Measurements from ENCODE around the gene PRLH. TPM values are rescaled to one million over a fixed set of nuclear protein-coding genes. Genes with fewer than 3 reads are reported as not detected.
"Not testable (repeated sequence)": the region's sequence is repeated elsewhere in the genome, so short reads cannot be mapped to it uniquely, and the experiment has no call there.

The PRLH gene
- total RNA-seq, 4 donors from 2014 or later = not detected

DNA sequence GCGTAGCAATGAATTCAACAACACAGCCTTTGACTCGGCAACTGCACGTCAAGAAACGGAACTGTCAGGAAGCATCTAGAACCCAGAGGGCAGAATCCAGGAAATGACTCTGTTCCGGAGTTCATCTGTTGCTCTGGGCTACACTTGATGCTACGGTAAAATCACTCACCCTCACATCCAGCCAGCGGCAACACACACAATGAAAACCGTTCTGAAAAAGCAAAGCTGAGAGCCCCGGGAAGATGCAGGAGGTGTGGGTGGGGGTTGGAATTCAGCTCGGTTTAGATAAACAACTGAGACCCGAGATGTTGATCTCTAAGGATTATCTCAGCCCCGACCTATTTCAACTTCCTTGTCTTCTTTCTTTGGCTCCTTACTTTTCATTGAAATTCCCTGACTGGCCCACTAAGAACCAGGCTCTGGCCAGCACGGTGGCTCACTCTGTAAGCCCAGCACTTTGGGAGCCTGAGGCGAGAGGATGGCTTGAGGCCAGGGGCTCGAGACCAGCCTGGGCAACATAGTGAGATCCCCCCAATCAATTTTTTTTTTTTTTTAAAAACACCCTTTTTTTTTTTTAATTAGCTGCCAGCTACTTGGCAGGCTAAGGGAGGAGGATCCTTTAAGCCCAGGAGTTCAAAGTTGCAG lies 37.5 kb downstream of the PRLH start:
- peak overlapping the region; percentile 49 for H3K27ac ChIP-seq
- no peak for DNase-seq (ENCODE audit: low spot score in 2 of 2)

DNA sequence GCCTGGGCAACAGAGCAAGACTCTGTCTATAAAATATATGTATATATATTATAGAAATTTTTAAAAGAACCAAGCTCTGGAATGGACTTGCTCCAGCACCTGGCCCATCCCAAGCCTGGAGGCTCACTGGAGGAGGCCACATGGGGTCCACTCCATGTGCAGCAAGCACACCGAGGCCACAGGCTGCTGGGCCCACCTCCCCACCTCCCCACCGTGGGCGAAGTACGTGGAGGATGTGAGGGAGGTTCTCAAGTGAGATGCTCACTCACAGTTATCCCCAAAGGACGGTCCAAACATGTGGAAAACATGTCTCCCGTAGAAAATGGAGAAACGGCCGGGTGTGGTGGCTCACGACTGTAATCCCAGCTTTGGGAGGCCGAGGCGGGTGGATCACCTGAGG lies 38.0 kb downstream of the PRLH start:
- H3K36me3 ChIP-seq = no peaks in the 10 kb centered on the region
- WGBS = 88% methylated on average over 11 of the region's 11 CpGs
- H3K4me1 ChIP-seq = peaks cover 17% of the 10 kb centered on the region
- no peak overlapping the region for H3K27ac ChIP-seq
- TF ChIP-seq POLR2A (IDR thresholded peaks at IDR 0.05) = no peak
- no peak for DNase-seq (ENCODE audit: low spot score in 2 of 2)
- H3K27me3 ChIP-seq = no peaks in the 10 kb centered on the region
- H3K9me3 ChIP-seq = no peaks in the 10 kb centered on the region
- H3K4me3 ChIP-seq = no peak overlapping the region

More for the DNA sequence above, 37.5 kb downstream of the PRLH start:
- Histone ChIP-seq H3K9me3 (no peaks in the 10 kb centered on the region), H3K4me1 (peaks cover 17% of the 10 kb centered on the region), H3K36me3 (no peaks in the 10 kb centered on the region), H3K27me3 (no peaks in the 10 kb centered on the region), H3K4me3 (no peak overlapping the region)
- TF ChIP-seq POLR2A (IDR thresholded peaks at IDR 0.05) = peak in 1 of 2 donors; percentile 34
- no peak for TF ChIP-seq POLR2AphosphoS5 (IDR thresholded peaks at IDR 0.05)
- 29% methylated on average over 11 of the region's 15 CpGs for WGBS

DNA sequence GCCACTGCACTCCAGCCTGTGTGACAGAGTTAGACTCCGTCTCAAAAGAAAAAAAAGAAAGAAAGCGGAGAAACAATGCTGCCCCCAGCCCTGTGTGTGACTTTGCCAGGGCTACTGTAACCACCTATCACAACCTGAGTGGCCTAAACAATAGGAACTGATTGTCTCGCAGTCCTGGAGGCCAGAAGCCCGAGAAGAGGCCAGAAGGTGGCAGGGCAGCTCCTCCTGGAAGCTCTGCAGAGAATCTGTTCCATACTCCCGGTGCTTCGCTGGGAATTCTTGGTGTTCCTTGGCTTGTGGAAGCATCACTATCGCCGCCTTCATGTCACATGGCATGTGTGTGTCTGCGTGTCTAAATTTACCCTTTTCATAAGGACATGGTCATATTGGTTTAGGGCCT lies 38.6 kb downstream of the PRLH start:
- no peaks in the 10 kb centered on the region for H3K9me3 ChIP-seq
- no peak for TF ChIP-seq POLR2A (IDR thresholded peaks at IDR 0.05)
- no peak for TF ChIP-seq EP300 (IDR thresholded peaks at IDR 0.05)
- no peak for TF ChIP-seq POLR2AphosphoS5 (IDR thresholded peaks at IDR 0.05)
- TF ChIP-seq, protein P1, sequence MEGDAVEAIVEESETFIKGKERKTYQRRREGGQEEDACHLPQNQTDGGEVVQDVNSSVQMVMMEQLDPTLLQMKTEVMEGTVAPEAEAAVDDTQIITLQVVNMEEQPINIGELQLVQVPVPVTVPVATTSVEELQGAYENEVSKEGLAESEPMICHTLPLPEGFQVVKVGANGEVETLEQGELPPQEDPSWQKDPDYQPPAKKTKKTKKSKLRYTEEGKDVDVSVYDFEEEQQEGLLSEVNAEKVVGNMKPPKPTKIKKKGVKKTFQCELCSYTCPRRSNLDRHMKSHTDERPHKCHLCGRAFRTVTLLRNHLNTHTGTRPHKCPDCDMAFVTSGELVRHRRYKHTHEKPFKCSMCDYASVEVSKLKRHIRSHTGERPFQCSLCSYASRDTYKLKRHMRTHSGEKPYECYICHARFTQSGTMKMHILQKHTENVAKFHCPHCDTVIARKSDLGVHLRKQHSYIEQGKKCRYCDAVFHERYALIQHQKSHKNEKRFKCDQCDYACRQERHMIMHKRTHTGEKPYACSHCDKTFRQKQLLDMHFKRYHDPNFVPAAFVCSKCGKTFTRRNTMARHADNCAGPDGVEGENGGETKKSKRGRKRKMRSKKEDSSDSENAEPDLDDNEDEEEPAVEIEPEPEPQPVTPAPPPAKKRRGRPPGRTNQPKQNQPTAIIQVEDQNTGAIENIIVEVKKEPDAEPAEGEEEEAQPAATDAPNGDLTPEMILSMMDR (IDR thresholded peaks at IDR 0.05) = no peak
- no peak overlapping the region for H3K27ac ChIP-seq
- H3K36me3 ChIP-seq = no peaks in the 10 kb centered on the region
- H3K4me1 ChIP-seq = peaks cover 16% of the 10 kb centered on the region
- no peak overlapping the region for H3K4me3 ChIP-seq
- no peaks in the 10 kb centered on the region for H3K27me3 ChIP-seq
- no peak for DNase-seq (ENCODE audit: low spot score in 2 of 2)
- WGBS = 88% methylated on average over 9 of the region's 9 CpGs

DNA sequence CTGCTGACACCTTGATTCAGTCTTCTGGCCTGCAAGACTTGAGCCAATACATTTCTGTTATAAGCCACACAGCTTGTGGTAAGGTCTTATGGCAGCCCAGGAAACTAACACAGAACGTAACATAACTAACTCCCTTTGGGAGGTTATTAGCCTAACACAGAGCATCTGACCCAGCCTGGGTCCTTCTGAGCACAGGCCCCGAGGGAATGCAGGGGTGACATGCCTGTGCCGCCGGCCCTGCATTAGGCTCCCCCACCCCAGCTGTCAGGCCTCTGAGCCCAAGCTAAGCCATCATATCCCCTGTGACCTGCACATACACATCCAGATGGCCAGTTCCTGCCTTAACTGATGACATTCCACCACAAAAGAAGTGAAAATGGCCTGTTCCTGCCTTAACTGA lies 40.1 kb downstream of the PRLH start:
- not testable (repeated sequence) for H3K36me3 ChIP-seq; H3K4me1 ChIP-seq; H3K4me3 ChIP-seq; DNase-seq (ENCODE audit: low spot score in 2 of 2); H3K27ac ChIP-seq; H3K9me3 ChIP-seq; H3K27me3 ChIP-seq
- 90% methylated on average over 2 of the region's 4 CpGs for WGBS

DNA sequence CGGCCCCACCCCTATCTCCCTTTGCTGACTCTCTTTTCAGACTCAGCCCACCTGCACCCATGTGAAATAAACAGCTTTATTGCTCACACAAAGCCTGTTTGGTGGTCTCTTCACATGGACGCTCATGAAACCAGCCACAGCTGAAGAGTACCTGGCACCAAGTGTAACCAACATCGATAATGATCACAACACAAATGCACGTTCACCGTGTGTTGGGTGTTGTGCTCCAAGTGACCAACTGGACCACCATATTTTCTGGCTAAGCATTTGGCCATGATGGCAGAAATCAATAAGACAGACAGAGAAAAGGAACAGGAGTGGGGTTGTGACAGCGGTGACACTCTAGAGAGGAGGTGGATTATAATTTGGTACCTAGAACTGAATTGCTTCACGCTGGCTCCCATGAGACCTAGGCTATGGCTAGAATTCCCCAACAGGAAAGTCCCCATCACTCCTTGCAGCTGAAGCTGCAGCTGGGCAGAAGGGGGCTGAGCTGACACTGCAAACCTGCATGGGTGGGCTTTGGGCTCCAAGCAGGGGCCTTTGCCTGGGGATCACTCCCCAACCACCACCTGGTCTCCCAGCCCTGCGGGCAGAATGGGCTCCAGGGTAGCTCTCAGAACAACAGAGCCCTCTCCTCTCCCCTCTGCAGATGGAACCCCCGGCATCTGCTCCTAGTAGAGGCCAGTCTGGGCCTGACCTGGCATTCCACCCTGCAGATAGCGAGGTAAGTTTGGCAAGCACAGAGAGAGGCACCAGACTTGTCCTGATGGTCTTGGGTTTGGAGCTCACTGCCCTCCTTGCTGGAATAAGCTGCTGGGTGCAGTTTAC lies 46.4 kb downstream of the PRLH start:
- Histone ChIP-seq H3K4me3 (no peak overlapping the region), H3K36me3 (no peaks in the 10 kb centered on the region), H3K9me3 (no peaks in the 10 kb centered on the region), H3K27ac (no peak overlapping the region), H3K4me1 (peaks cover 18% of the 10 kb centered on the region), H3K27me3 (no peaks in the 10 kb centered on the region)
- DNase-seq (ENCODE audit: low spot score in 2 of 2) = no peak
- TF ChIP-seq EP300 (IDR thresholded peaks at IDR 0.05) (no peak), POLR2AphosphoS5 (IDR thresholded peaks at IDR 0.05) (no peak), POLR2A (IDR thresholded peaks at IDR 0.05) (no peak)
- TF ChIP-seq, protein P1 (IDR thresholded peaks at IDR 0.05) = no peak
- 90% methylated on average over 10 of the region's 10 CpGs for WGBS

DNA sequence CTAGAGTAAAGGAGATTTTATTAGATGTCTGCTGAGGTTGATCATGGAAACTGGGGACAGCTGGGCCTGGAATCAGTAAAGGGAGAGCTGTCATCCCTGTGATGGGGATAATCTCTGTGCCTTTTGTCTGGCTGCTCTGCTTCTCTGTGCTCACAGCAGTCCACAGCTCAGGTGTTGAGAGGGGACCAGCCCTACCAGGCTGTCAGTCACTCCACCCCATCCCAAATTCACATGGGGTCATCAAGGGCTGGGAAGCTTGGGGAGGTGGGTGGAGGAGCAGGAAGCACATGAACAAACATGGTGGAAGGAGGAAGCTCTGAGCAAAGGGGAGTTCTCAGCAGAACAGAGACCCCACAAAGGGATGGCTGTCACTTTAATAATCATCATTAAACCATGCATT lies 47.3 kb downstream of the PRLH start:
- Histone ChIP-seq H3K27me3 (no peaks in the 10 kb centered on the region), H3K9me3 (no peaks in the 10 kb centered on the region), H3K36me3 (no peaks in the 10 kb centered on the region), H3K27ac (no peak overlapping the region), H3K4me1 (peaks cover 26% of the 10 kb centered on the region), H3K4me3 (no peak overlapping the region)
- TF ChIP-seq, protein P1 (IDR thresholded peaks at IDR 0.05) = no peak
- TF ChIP-seq POLR2AphosphoS5 (IDR thresholded peaks at IDR 0.05) (no peak), EP300 (IDR thresholded peaks at IDR 0.05) (no peak), POLR2A (IDR thresholded peaks at IDR 0.05) (no peak)
- no peak for DNase-seq (ENCODE audit: low spot score in 2 of 2)
